Adrenal gland (tissue), 12 donors: ENCODE results near the gene MEIOB. TPM values are rescaled to one million over a fixed set of nuclear protein-coding genes. Genes with fewer than 3 reads are reported as not detected.
"Not testable (repeated sequence)": the region's sequence is repeated elsewhere in the genome, so short reads cannot be mapped to it uniquely, and the experiment has no call there.

Experiments
- DNase-seq, 7 donors: peaks; one replicate each; pipeline ENCODE4 v3.0.0-alpha.2; 2019 to 2020
- H3K27ac ChIP-seq, 5 donors: fragments of 200-600 bp; sonication (generic) in 4 of 5; 1 replicate in 3 of 5; 2 replicates in 2 of 5; pipeline versions ENCODE4 v1.5.1 to v1.8.0; 2016 to 2020; ENCODE audit warnings: mild to moderate bottlenecking in 1 of 5
- H3K27me3 ChIP-seq: fragments of 200-600 bp; 2 replicates; pipeline ENCODE4 v1.8.0; 2021
- H3K36me3 ChIP-seq, 2 donors: fragments of 200-600 bp; replicated peaks in 1 of 2; 1 replicate in 1 of 2; 2 replicates in 1 of 2; pipeline versions ENCODE4 v1.5.1 to v1.8.0; 2018 to 2022
- H3K4me1 ChIP-seq, 2 donors: fragments of 200-600 bp; replicated peaks in 1 of 2; 1 replicate in 1 of 2; 2 replicates in 1 of 2; pipeline versions ENCODE4 v1.5.1 to v1.8.0; 2018 to 2021
- H3K4me3 ChIP-seq, 4 donors: fragments of 200-600 bp; sonication (generic) in 3 of 4; one replicate each; pipeline ENCODE4 v1.5.1; 2016 to 2018
- H3K9me3 ChIP-seq, 3 donors: fragments of 200-600 bp; sonication (generic) in 1 of 3; replicated peaks in 1 of 3; 1 replicate in 2 of 3; 2 replicates in 1 of 3; pipeline versions ENCODE4 v1.5.1 to v1.8.0; 2016 to 2021
- POLR2A ChIP-seq, 2 donors: fragments of 450-650 bp; IDR thresholded peaks; one replicate each; pipeline ENCODE4 v1.6.1; 2017; ENCODE audit warnings: antibody characterized with exemption in 2 of 2, mild to moderate bottlenecking in 2 of 2, moderate library complexity in 1 of 2
- WGBS, 4 donors: extraction: QIAGEN DNeasy Blood & Tissue Kit in 2 of 4; methylation state at CpG; one replicate each; pipeline versions ENCODE4 v1.1.5 to v1.1.7; 2013 to 2017; 5-methylcytosine and 5-hydroxymethylcytosine counted together
- intact Hi-C, 2 donors: fragments of 100-400 bp; cut with DNase I; formaldehyde crosslinking; loops; one replicate each; pipeline versions ENCODE4 v1.14.1 to v1.15.0; 2022 to 2023
- polyA plus RNA-seq, 3 donors: library from polyadenylated mRNA; stranded (reverse); fragments of 200-250 nt in 2 of 3; fragments of 350-450 nt in 1 of 3; fragmentation: Illumina TruSeq in 1 of 3; extraction: RNeasy Lipid Tissue Mini Kit (QIAGEN cat#74804) in 1 of 3; gene quantifications; one replicate each; pipeline ENCODE4 v1.2.3, GENCODE V29; 2013 to 2014
- total RNA-seq, 9 donors: library from RNA; depleted of rRNA in 4 of 9; stranded (reverse); fragments of >200 nt in 4 of 9; fragments of 120-200 nt in 1 of 9; fragmentation: NEBNext Ultra II Directional in 1 of 9; extraction: Animal tissue kit (Norgen Biotek cat#: 25700) in 1 of 9; gene quantifications; one replicate each; pipeline versions ENCODE4 v1.1.0 to v1.2.4, GENCODE V29; 2013 to 2023
- TF ChIP-seq, protein P1 (sequence below), 6 experiments: fragments of 450-650 bp in 4 of 6; fragments of 200-600 bp in 2 of 6; sonication (generic) in 1 of 6; IDR thresholded peaks; 1 replicate in 5 of 6; 2 replicates in 1 of 6; pipeline versions ENCODE4 v1.5.1 to v1.8.0; 2016 to 2021; ENCODE audit warnings: antibody characterized with exemption in 6 of 6, mild to moderate bottlenecking in 2 of 6, moderate library complexity in 1 of 6
- donor health status: healthy with polysubstance abuse.
- donor health status: Bipolar disorder and iron deficiency.
- donor health status: DM: yes; HTN: yes; CAD: no.
- donor health status: DM: no; HTN: no; CAD: no.
- donor health status: DM: no; HTN: no; CAD: no.
- donor health status: DM: yes; HTN: yes; CAD: no.

The MEIOB gene
- total and polyA plus RNA-seq, 12 donors: 0.23 TPM; not detected in 11

DNA sequence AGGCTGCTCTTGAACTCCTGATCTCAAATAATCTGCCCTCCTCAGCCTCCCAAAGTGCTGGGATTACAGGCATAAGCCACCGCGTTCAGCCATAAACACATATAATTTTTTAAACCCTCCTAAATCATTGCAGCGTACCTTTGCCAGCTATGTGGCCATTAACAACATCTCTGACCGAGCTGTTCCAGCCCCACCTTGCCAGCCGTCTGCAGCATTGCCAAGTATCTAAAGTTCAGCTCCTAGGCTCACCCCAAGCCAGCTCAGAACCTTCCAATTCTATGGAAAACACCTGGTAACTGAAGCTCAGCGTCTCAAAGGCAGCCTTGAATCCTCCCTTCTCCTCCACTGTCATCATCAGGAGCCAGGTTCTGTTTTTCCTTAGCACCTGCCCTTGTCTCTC lies 5.1 kb upstream of the MEIOB start:
- 45 to 57% (median 55%) methylated on average over 6 of the region's 6 CpGs for WGBS, 4 donors
- Histone ChIP-seq H3K27me3 (peaks cover 44% of the 10 kb centered on the region), H3K4me1 (no peaks in the 10 kb centered on the region)

DNA sequence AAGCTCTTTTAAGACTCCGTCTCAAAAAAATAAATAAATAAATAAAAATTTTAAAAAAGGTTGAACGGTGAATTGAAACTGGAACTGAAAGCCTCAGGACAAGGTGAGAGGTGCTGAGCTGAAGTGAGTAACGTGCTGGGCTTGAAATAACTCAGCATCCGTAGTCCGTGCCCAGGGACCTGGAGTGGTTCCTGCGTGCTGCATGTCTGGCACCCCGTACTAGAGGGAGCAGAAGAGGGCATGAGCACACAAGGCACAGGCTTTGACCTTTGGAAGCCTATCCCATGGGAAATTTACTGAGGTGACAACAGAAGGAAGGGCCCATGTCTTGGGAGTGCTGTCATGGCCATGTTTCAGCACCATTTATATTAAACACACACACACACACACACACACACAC lies 4.5 kb upstream of the MEIOB start:
- H3K9me3 ChIP-seq: no peaks in the 10 kb centered on the region
- intact Hi-C loops: no loop called here
- H3K4me1 ChIP-seq: no peaks in the 10 kb centered on the region
- no peaks in the 10 kb centered on the region for H3K36me3 ChIP-seq
- peaks cover 45% of the 10 kb centered on the region for H3K27me3 ChIP-seq
- no peak overlapping the region for H3K27ac ChIP-seq
- WGBS, 4 donors: 64 to 90% (median 82%) methylated on average over 7 of the region's 7 CpGs
- DNase-seq: no peak
- H3K4me3 ChIP-seq: no peak overlapping the region
- TF ChIP-seq, protein P1, sequence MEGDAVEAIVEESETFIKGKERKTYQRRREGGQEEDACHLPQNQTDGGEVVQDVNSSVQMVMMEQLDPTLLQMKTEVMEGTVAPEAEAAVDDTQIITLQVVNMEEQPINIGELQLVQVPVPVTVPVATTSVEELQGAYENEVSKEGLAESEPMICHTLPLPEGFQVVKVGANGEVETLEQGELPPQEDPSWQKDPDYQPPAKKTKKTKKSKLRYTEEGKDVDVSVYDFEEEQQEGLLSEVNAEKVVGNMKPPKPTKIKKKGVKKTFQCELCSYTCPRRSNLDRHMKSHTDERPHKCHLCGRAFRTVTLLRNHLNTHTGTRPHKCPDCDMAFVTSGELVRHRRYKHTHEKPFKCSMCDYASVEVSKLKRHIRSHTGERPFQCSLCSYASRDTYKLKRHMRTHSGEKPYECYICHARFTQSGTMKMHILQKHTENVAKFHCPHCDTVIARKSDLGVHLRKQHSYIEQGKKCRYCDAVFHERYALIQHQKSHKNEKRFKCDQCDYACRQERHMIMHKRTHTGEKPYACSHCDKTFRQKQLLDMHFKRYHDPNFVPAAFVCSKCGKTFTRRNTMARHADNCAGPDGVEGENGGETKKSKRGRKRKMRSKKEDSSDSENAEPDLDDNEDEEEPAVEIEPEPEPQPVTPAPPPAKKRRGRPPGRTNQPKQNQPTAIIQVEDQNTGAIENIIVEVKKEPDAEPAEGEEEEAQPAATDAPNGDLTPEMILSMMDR (IDR thresholded peaks at IDR 0.05): no peak
- TF ChIP-seq POLR2A (IDR thresholded peaks at IDR 0.05): no peak

More for the DNA sequence above, 5.1 kb upstream of the MEIOB start:
- TF ChIP-seq POLR2A (IDR thresholded peaks at IDR 0.05): no peak
- TF ChIP-seq, protein P1 (IDR thresholded peaks at IDR 0.05): no peak
- intact Hi-C loops: no loop called here
- no peak for DNase-seq
- H3K36me3 ChIP-seq: no peaks in the 10 kb centered on the region
- H3K9me3 ChIP-seq: no peaks in the 10 kb centered on the region
- H3K27ac ChIP-seq: no peak overlapping the region
- H3K4me3 ChIP-seq: no peak overlapping the region

DNA sequence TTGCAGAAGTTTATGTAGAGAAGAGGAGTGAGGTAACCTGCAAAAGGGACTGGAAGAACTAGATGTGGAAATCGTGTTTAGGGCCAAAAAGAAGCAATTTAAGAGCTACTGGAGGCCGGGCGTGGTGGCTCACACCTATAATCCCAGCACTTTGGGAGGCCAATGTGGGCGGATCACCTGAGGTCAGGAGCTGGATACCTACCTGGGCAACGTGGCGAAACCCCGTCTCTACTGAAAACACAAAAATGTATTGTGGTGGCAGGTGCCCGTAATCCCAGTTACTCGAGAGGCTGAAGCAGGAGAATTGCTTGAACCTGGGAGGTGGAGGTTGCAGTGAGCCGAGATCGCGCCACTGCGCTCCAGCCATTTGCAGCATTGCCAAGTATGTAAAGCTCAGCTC lies 4.1 kb upstream of the MEIOB start:
- DNase-seq: not testable (repeated sequence)

DNA sequence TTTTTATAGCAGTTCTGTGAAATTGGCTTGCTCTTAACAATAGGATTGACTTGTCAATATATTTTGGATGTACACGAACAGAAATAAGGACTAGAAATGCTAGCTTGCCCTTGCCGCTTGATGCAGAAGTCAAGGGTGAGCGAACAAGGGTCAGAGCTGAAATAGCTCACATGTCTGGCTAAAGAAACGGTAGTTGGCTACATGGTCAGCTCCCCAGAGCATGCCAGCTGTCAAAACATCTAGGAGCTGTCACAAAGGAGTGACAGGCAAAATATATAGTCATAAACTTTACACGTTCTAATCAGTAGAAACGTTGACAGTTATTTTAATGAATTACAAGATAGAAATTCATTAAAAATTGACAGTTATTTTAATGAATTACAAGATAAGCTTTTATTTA lies 2.9 kb upstream of the MEIOB start:
- intact Hi-C loops: no loop called here
- no peaks in the 10 kb centered on the region for H3K9me3 ChIP-seq
- no peaks in the 10 kb centered on the region for H3K4me1 ChIP-seq
- DNase-seq: no peak
- H3K27me3 ChIP-seq: peaks cover 43% of the 10 kb centered on the region
- TF ChIP-seq, protein P1 (IDR thresholded peaks at IDR 0.05): no peak
- no peak for TF ChIP-seq POLR2A (IDR thresholded peaks at IDR 0.05)
- 47 to 49% (median 48%) methylated on average over 6 of the region's 6 CpGs for WGBS, 4 donors
- H3K4me3 ChIP-seq: no peak overlapping the region
- no peak overlapping the region for H3K27ac ChIP-seq
- no peaks in the 10 kb centered on the region for H3K36me3 ChIP-seq

More for the DNA sequence above, 4.1 kb upstream of the MEIOB start:
- H3K27ac ChIP-seq, H3K4me3 ChIP-seq, H3K4me1 ChIP-seq, H3K36me3 ChIP-seq, H3K9me3 ChIP-seq, intact Hi-C loops: not testable (repeated sequence)
- H3K27me3 ChIP-seq: peaks cover 45% of the 10 kb centered on the region
- WGBS, 4 donors: 76 to 90% (median 88%) methylated on average over 13 of the region's 13 CpGs

DNA sequence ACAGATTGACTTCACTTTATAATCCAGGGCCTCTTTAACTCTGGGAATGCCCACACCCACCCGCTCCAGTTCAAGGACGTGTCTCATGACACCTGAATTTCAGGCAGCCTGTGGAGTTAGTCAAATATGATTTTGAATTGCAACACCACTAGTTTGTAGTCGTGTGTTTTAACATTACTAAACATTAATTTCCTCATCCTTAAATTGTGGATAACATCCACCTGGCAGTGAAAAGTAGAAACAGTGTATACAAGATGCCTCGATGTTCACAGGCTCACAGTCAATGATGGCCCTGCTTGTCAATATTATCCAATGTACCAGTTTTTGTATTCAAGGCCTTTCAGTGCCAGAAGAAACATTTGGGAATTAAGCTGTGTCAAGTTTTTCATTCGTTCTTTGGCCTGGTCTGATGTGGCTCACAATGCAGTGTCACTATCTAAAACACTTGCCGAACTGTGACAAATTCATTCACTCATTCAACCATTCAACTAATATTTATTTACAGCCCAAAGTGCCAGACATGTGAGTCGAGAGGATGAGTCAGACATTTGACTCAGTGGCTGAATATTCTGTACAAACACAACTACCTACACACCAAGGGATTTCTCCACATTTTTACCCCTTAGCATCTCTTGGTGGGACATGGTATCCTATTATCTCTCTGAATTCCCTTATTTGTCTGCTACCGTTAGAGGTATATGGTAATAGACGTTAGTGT lies 1.4 kb downstream of the MEIOB start:
- no peaks in the 10 kb centered on the region for H3K4me1 ChIP-seq
- H3K27me3 ChIP-seq: peaks cover 18% of the 10 kb centered on the region
- H3K9me3 ChIP-seq: no peaks in the 10 kb centered on the region
- TF ChIP-seq, protein P1 (IDR thresholded peaks at IDR 0.05): no peak
- no peak for TF ChIP-seq POLR2A (IDR thresholded peaks at IDR 0.05)
- no peaks in the 10 kb centered on the region for H3K36me3 ChIP-seq
- 44 to 60% (median 52%) methylated on average over 9 of the region's 9 CpGs for WGBS, 4 donors
- DNase-seq: no peak
- no peak overlapping the region for H3K4me3 ChIP-seq
- intact Hi-C loops: no loop called here
- no peak overlapping the region for H3K27ac ChIP-seq
